H1 (cell line): ENCODE data around the gene PDE4D. TPM values are rescaled to one million over a fixed set of nuclear protein-coding genes. Genes with fewer than 3 reads are reported as not detected.

Experiments
- FOSL1 ChIP-seq: IDR thresholded peaks from 2 replicates; pipeline ENCODE4 v1.6.1; 2011; ENCODE audit warnings: mild to moderate bottlenecking, low read depth, low read length, moderate library complexity; ENCODE audit not compliant: insufficient read depth
- KDM4A ChIP-seq: IDR thresholded peaks from one replicate; pipeline ENCODE4 v1.7.1; 2012; ENCODE audit warnings: low read depth, mild to moderate bottlenecking, moderate library complexity, low read length, inconsistent platforms; ENCODE audit not compliant: severe bottlenecking
- POU5F1 ChIP-seq: IDR thresholded peaks from 2 replicates; pipeline ENCODE4 v1.6.1; 2011; ENCODE audit warnings: low read depth, mild to moderate bottlenecking, low read length, moderate library complexity
- RNF2 ChIP-seq: fragments of 200-900, 300-1000 bp; sonication (generic); IDR thresholded peaks from 2 replicates; pipeline ENCODE4 v1.7.1; 2016; ENCODE audit warnings: borderline replicate concordance, low read depth, mild to moderate bottlenecking, antibody characterized with exemption, low read length; ENCODE audit not compliant: poor library complexity, severe bottlenecking; ENCODE audit errors: missing control alignments
- SRF ChIP-seq: IDR thresholded peaks from 2 replicates; pipeline ENCODE4 v1.6.1; 2011; ENCODE audit warnings: mild to moderate bottlenecking, low read depth, low read length, moderate library complexity
- TBP ChIP-seq: IDR thresholded peaks from 2 replicates; pipeline ENCODE4 v1.6.1; 2011; ENCODE audit warnings: low read depth, low read length, improper control_type of control experiment
- TEAD4 ChIP-seq: IDR thresholded peaks from 2 replicates; pipeline ENCODE4 v1.6.1; 2012; ENCODE audit warnings: low read depth, low read length, inconsistent platforms, mixed read lengths
- ZNF274 ChIP-seq: IDR thresholded peaks from 2 replicates; pipeline ENCODE4 v1.7.0; 2012; ENCODE audit warnings: low read length, borderline replicate concordance; ENCODE audit errors: extremely low read depth
- polyA plus RNA-seq, 7 experiments: library from polyadenylated mRNA; depleted of rRNA in 3 of 7; stranded (reverse) in 5 of 7; unstranded in 2 of 7; fragments of >200 nt in 5 of 7; fragments of 200-250 nt in 2 of 7; gene quantifications; 1 replicate in 5 of 7; 2 replicates in 1 of 7; 4 replicates in 1 of 7; pipeline versions ENCODE4 v1.2.1 to v1.2.3, GENCODE V29; 2011 to 2013; ENCODE audit warnings: missing spikeins in 2 of 7, mixed read lengths in 2 of 7
- total RNA-seq: library from RNA; stranded (reverse); fragmentation: NEBNext Ultra II Directional; extraction: Animal tissue kit (Norgen Biotek cat#: 25700); gene quantifications from 2 replicates; pipeline ENCODE4 v1.2.1, GENCODE V29; 2021

PDE4D gene
- total and polyA plus RNA-seq, 2 of the 8 experiments (the other 6 are each of a cell fraction or from before 2014, with no cell fraction given), result 2.3 to 3.7 TPM

DNA sequence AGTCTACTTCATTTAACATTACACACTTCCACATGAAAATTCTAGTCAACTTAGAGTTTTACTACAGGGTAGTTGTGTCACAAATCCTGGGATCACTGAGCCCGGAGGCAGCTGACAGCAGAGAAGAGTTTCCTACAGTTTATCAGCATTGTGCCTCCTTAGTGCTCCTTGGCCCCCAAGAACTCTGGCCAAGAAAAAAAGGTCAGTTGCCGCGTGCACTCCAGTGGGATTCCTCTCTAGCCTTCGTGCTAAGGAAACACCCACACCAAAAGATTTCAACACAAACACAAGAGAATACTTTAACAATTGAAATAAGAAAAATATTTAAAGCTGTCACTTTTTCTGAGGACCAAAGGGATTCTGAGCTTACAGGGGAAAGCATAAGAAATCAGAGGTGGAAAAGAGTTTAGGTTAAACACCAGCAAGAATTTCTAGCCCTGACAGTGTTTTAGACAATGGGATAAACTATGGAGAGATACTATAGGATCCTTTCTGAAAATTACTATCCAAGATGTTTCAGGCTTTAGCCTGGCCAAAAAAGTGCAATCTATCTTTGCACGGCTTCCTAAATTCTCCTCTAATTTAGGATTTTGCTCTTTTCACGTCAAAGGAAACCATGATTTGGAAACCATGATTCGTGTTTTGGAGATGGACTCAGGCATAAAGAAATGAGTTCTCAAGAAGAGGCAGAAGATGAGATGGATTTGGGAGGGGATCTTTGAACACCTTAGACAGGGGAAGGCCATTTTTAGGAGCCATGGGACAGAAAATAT lies 703.9 kb downstream of the PDE4D start (continued):
- TF ChIP-seq FOSL1 (no peak), RNF2 (no peak), ZNF274 (no peak), POU5F1 (no peak), TEAD4 (no peak), SRF (no peak), TBP (no peak), KDM4A (no peak)
